ENCODE data around the gene OFD1. TPM values are rescaled to one million over a fixed set of nuclear protein-coding genes. Genes with fewer than 3 reads are reported as not detected.
"Not testable (repeated sequence)": the region's sequence is repeated elsewhere in the genome, so short reads cannot be mapped to it uniquely, and the experiment has no call there.

The OFD1 gene
- total RNA-seq, 1 experiment from 2014 or later, result 12.0 TPM

DNA sequence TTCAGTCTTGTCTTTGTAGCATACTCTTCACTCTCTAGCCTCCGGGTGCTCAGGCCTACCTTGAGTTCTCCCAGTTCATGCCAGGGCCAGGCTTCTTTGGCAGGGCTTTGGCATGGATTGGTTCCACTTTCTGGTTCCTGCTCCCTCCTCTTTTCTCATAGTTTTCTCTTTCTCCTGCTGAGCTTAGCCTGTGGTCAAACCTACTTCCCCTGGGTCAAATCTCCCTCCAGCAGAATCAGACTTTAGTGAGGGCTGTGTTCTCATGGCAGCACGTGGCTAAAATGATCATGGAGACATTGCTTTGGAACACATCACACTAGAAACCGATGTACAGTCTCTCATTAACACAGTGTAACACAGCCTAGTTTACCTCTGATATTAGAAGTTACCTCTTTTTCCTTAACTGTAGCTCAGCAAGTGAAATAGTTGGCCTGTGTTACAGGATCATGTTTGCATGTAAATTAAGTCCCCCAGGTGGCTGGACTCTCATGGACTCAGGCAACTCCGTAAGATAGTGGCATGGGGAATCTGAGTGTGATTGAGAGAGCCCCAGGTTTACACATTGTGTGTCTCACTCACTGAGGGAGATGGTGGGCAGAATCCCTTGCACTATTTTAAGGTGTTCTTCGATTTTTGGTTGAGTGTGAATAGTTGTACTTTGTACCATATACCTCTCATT lies 32.3 kb upstream of the OFD1 start:
- DNase-seq (ENCODE audit: low spot score), result no peak

- no peak for DNase-seq (ENCODE audit: low spot score)
Measured at GRCh38 chrX:13703135-13703534, 31.4 kb upstream of the OFD1 start.

DNA sequence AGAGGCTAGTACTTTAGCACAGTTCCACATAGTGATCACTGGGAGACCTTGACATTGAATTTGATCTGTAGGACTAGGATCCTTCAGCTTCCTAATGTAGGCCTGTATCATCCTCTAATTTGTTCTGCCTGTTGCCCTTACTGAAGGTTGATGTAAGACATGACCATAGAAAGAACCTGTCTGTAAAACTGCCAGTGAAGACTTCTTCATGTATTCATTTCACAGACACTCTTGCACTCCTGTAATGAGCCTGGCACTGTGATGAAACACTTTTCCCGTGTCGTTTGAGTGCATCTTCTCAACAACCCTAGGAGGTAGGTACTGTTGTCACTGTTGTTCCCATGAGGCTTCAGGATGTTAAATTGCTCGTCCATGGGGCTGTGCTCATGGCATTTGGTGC lies 31.0 kb upstream of the OFD1 start:
- no peak for DNase-seq (ENCODE audit: low spot score)

DNA sequence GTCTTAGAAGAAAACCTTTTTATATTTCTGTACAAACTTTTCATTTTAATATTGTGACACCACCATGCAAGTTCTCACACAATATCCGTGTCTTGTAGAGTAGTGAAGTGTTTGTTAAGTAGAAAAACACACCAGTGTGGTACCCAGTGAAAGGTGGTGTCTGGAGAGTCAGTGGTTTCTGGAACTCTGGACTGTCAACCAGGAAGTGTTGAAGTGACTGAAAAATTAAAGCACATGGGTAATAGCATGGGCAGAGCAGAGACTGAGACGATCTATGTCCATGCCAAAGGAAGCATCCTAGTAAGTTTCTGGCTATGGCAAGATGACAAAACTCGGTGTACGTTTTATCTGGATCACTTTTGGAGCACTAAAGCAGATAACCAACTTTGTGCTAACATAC lies 23.4 kb upstream of the OFD1 start:
- DNase-seq (ENCODE audit: low spot score), result no peak

GRCh38 chrX:13716455-13716854 lies 18.1 kb upstream of the OFD1 start:
- no peak for DNase-seq (ENCODE audit: low spot score)

DNA sequence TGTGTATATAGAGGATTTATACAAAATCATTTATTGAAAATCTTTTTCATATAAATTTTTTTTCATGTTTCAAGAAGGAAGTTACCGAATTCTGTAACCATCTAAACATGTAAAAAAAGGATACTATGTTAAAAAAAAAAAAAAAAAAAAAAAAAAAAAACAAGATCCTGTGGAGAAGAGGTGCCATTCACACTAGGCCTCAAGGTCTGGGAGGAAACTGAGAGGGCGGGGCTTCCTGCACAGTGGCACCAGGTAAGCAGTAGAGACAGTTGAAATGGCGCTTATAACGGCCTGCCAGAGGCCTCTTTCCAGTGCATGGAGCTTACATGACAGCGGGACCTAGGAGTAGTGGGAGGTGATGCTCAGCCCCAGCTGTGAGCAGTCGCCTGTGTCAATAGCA lies 17.6 kb upstream of the OFD1 start:
- DNase-seq (ENCODE audit: low spot score), result no peak

GRCh38 chrX:13717700-13718472 lies 16.7 kb upstream of the OFD1 start:
- no peak for DNase-seq (ENCODE audit: low spot score)

- no peak for DNase-seq (ENCODE audit: low spot score)
Measured at GRCh38 chrX:13719192-13719856, 15.2 kb upstream of the OFD1 start.

GRCh38 chrX:13721371-13721770 lies 13.2 kb upstream of the OFD1 start:
- no peak for DNase-seq (ENCODE audit: low spot score)

GRCh38 chrX:13721819-13722519 lies 12.6 kb upstream of the OFD1 start:
- no peak for DNase-seq (ENCODE audit: low spot score)

GRCh38 chrX:13724878-13725277 lies 9.7 kb upstream of the OFD1 start:
- DNase-seq (ENCODE audit: low spot score), result peak; percentile 33

GRCh38 chrX:13726583-13726982 lies 8.0 kb upstream of the OFD1 start:
- not testable (repeated sequence) for DNase-seq (ENCODE audit: low spot score)

DNA sequence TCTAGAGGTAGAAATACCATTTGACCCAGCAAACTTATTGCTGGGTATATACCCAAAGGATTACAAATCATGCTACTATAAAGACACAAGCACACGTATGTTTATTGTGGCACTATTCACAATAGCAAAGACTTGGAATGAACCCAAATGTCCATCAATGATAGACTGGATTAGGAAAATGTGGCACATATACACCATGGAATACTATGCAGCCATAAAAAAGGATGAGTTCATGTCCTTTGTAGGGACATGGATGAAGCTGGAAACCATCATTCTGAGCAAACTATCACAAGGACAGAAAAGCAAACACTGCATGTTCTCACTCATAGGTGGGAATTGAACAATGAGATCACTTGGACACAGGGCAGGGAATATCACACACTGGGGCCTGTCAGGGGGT lies 4.0 kb upstream of the OFD1 start:
- DNase-seq (ENCODE audit: low spot score), result not testable (repeated sequence)

- DNase-seq (ENCODE audit: low spot score), result no peak
Measured at GRCh38 chrX:13732246-13733067, 2.1 kb upstream of the OFD1 start.

DNA sequence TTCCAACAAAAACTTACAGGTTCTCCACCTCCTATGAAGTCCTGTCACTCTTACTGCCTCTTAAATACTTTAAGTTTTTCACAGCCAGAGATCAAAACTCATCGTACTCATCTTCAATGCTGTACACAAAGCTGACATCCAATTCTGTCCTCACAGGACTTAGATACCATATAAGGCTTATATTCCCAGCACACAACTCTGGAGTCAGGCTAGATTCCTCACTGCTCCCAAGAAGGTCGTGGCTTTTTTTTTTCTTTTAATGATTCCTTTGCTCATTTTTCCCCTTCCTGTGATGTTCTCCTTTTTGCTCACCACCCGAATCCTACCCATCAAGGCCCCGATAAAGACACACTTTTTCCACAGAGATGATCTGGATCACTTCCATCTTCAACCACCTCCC lies 1.0 kb upstream of the OFD1 start:
- peak; percentile 1 for DNase-seq (ENCODE audit: low spot score)

GRCh38 chrX:13741695-13742094 lies 7.1 kb downstream of the OFD1 start:
- no peak for DNase-seq (ENCODE audit: low spot score)

DNA sequence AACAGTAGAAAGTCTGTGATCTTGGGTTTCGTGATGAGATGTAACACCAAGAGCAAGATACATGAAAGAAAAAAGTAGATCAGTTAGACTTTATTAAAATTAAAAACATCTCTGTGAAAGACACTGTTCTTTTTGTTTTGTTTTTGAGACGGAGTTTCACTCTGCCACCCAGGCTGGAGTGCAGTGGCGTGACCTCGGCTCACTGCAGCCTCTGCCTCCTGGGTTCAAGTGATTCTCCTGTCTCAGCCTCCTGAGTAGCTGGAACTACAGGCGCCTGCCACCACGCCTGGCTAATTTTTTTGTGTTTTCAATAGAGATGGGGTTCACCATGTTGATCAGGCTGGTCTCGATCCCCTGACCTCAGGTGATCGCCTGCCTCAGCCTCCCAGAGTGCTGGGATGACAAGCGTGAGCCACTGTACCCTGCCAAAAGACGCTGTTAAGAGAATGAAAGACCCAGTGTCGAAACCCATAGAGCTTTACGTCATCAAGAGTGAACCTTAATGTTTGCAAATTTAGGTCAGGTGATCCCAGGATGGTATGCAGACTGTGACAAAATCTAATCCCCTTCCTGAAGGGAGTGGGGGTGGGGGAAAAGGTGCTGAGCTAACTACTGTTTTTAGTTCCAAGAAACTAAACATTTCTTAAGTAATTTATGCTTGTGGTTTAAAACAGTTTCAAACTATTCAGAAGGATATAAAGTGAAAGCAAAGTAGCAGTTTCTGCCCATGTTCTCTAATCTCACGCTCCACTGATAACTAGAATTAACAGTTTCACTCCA lies 8.0 kb downstream of the OFD1 start:
- DNase-seq (ENCODE audit: low spot score), result no peak

DNA sequence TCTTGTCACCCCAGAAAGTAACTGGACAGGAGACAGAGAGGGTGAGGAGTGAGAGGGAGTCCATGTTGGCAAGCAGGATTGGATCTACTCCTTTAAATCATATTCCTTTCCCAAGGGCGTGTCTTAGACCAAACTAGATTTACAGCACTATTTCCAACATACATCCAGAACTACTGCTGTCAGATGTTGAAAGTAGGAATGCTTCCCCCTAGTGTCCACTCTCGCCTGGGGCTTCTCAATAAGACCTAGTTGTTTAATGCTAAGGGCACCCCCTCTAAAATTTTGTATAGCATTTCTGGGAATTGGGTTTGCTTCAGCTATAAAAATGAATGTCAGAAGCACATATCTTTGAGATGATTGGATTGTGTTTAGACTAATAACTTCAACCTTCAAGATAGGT lies 13.3 kb downstream of the OFD1 start:
- DNase-seq (ENCODE audit: low spot score), result peak; percentile 73

- DNase-seq (ENCODE audit: low spot score), result no peak
Measured at GRCh38 chrX:13748486-13748885, 13.9 kb downstream of the OFD1 start.

- DNase-seq (ENCODE audit: low spot score), result peak; percentile 51
Measured at GRCh38 chrX:13750204-13750603, 15.7 kb downstream of the OFD1 start.
